Testis (tissue), 3 donors: ENCODE measurements around the gene RASGRF2. TPM values are rescaled to one million over a fixed set of nuclear protein-coding genes. Genes with fewer than 3 reads are reported as not detected.

Source experiments
- DNase-seq: peaks from one replicate; pipeline ENCODE4 v3.0.0-alpha.2; 2019
- H3K27ac ChIP-seq, 2 donors: fragments of 200-600 bp; sonication (generic); one replicate each; pipeline ENCODE4 v1.5.1; 2019
- H3K27me3 ChIP-seq: fragments of 200-600 bp; sonication (generic); one replicate; pipeline ENCODE4 v1.5.1; 2019
- H3K36me3 ChIP-seq: fragments of 200-600 bp; sonication (generic); one replicate; pipeline ENCODE4 v1.5.1; 2017; ENCODE audit warnings: low read depth; ENCODE audit errors: missing control alignments
- H3K4me1 ChIP-seq: fragments of 200-600 bp; sonication (generic); one replicate; pipeline ENCODE4 v1.5.1; 2019
- H3K4me3 ChIP-seq, 2 donors: fragments of 200-600 bp; sonication (generic); one replicate each; pipeline ENCODE4 v1.5.1; 2017 to 2019
- H3K9me3 ChIP-seq: fragments of 200-600 bp; sonication (generic); one replicate; pipeline ENCODE4 v1.5.1; 2017
- POLR2A ChIP-seq: fragments of 450-650 bp; IDR thresholded peaks from one replicate; pipeline ENCODE4 v1.6.1; 2017; ENCODE audit warnings: antibody characterized with exemption, mild to moderate bottlenecking, moderate library complexity
- WGBS, 2 donors: methylation state at CpG; one replicate each; pipeline ENCODE4 v1.1.5; 2018; 5-methylcytosine and 5-hydroxymethylcytosine counted together
- intact Hi-C: fragments of 100-400 bp; cut with DNase I; formaldehyde crosslinking; loops from one replicate; pipeline ENCODE4 v1.15.1; 2023; ENCODE audit warnings: low total_unique reads
- polyA plus RNA-seq: library from polyadenylated mRNA; stranded (reverse); fragments of 350-450 nt; fragmentation: Illumina TruSeq; extraction: RNeasy Lipid Tissue Mini Kit (QIAGEN cat#74804); gene quantifications from one replicate; pipeline ENCODE4 v1.2.3, GENCODE V29; 2014; ENCODE audit warnings: low read depth, low replicate concordance; ENCODE audit not compliant: insufficient read depth
- total RNA-seq, 2 donors: library from RNA; depleted of rRNA; stranded (reverse); fragments of >200 nt; gene quantifications; one replicate each; pipeline ENCODE4 v1.2.3, GENCODE V29; 2016
- TF ChIP-seq, protein P1 (sequence below), 3 experiments: fragments of 450-650 bp in 2 of 3; fragments of 200-600 bp in 1 of 3; sonication (generic) in 1 of 3; IDR thresholded peaks; one replicate each; pipeline ENCODE4 v1.5.1; 2016 to 2019; ENCODE audit warnings: antibody characterized with exemption in 3 of 3, mild to moderate bottlenecking in 2 of 3, moderate library complexity in 1 of 3

Gene RASGRF2
- total and polyA plus RNA-seq, 3 donors from 2014 or later, result 6.2 to 11.3 (median 7.8) TPM

DNA sequence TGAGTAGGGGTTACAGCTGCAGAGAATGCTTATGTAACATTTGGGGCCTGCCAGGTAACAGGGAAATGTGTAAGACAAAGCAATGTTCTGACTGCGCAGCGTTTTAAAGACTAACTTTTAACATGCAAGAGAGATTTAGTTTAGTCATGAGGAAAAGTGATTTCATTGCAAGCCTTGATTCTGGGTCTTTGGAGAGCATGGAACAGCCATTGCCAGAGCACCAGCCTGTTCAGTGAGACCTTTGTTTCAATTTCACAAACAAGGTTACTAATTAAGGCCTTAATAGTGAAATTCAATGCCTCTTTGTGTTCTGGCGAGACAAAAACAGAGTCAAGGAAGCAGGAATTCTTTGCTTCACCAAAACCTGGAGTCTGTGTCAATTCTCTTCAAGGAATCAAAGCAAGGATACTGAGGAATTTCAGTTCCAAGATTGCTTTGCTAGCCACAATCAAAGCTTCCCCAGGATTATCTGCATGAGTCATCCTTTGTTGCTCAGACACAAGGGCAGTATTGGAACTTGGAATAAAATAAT lies 287.3 kb downstream of the RASGRF2 start:
- DNase-seq, result no peak
- Histone ChIP-seq H3K4me3 (no peak overlapping the region), H3K9me3 (no peaks in the 10 kb centered on the region), H3K4me1 (peaks cover 40% of the 10 kb centered on the region), H3K27ac (peak overlapping the region; percentile 19 to 46), H3K36me3 (no peaks in the 10 kb centered on the region), H3K27me3 (no peaks in the 10 kb centered on the region)
- TF ChIP-seq, protein P1, sequence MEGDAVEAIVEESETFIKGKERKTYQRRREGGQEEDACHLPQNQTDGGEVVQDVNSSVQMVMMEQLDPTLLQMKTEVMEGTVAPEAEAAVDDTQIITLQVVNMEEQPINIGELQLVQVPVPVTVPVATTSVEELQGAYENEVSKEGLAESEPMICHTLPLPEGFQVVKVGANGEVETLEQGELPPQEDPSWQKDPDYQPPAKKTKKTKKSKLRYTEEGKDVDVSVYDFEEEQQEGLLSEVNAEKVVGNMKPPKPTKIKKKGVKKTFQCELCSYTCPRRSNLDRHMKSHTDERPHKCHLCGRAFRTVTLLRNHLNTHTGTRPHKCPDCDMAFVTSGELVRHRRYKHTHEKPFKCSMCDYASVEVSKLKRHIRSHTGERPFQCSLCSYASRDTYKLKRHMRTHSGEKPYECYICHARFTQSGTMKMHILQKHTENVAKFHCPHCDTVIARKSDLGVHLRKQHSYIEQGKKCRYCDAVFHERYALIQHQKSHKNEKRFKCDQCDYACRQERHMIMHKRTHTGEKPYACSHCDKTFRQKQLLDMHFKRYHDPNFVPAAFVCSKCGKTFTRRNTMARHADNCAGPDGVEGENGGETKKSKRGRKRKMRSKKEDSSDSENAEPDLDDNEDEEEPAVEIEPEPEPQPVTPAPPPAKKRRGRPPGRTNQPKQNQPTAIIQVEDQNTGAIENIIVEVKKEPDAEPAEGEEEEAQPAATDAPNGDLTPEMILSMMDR (IDR thresholded peaks at IDR 0.05), result no peak
- TF ChIP-seq POLR2A, result no peak
- intact Hi-C loops, result no loop called here
- WGBS, 2 donors, result 31 to 49% methylated on average over 3 of the region's 3 CpGs

DNA sequence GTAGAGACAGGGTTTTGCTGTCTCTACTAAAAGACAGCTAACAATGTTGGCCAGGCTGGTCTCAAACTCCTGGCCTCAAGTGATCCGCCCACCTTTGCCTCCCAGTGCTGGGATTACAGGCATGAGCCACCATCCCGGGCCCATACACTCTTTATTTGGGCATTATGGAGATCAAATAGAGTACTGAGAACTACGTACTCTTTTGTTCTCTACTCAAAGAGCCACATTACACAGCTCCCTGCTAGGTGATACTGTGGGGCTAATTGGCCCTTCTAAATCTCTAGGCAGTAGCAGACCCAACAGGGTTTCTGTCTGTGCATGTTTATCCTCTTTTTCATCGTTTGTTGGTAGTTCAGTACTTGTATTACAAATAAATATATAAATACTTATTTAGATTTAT lies 289.1 kb downstream of the RASGRF2 start:
- Histone ChIP-seq H3K9me3 (no peaks in the 10 kb centered on the region), H3K27ac (no peak overlapping the region), H3K36me3 (no peaks in the 10 kb centered on the region), H3K4me1 (peaks cover 31% of the 10 kb centered on the region), H3K27me3 (no peaks in the 10 kb centered on the region), H3K4me3 (no peak overlapping the region)
- WGBS, 2 donors, result 88 to 89% methylated on average over 4 of the region's 4 CpGs
- TF ChIP-seq, protein P1 (IDR thresholded peaks at IDR 0.05), result no peak
- TF ChIP-seq POLR2A, result no peak
- intact Hi-C loops, result no loop called here
- DNase-seq, result no peak

DNA sequence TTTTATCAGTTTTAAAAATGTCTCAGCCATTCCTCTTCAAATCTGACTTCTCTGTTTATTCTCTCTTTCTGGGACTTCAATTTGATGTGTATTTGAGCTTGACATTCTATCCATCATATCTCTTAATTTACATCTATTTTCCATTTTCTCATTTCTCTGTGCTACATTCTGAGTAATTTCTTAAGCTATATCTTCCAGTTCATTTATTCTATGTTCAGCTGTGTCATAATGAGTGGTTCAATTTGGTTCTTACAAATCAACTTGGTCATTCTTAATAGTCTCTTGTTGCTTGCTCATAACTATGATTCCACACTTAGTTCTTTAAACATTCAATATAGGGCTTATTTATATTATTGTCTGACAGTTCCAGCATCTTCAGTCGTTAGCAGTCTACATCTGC lies 289.8 kb downstream of the RASGRF2 start:
- TF ChIP-seq, protein P1 (IDR thresholded peaks at IDR 0.05), result no peak
- TF ChIP-seq POLR2A, result no peak
- intact Hi-C loops, result no loop called here
- H3K36me3 ChIP-seq, result no peaks in the 10 kb centered on the region

DNA sequence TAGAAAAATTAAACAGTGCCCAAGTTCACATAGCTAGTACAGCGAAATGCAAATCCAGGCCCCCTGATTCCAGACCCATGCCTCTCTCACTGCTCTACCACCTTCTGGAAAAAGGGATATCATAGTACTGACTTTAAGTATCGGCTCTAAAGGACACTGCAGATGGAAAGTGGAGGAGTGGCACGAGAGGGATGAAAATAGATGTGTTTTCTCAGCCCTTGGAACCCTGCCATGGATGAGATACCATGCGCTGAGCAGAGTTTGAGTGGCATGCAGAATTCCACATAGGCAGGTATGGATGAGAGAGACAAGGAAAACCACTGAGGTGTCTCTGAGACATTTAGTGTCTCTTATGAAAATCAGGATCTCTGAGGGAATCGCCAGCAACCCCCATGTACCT lies 291.8 kb downstream of the RASGRF2 start:
- intact Hi-C loops, result no loop called here
- H3K9me3 ChIP-seq, result no peaks in the 10 kb centered on the region
- peaks cover 18% of the 10 kb centered on the region for H3K4me1 ChIP-seq
- H3K27me3 ChIP-seq, result no peaks in the 10 kb centered on the region
- no peak overlapping the region for H3K4me3 ChIP-seq
- TF ChIP-seq, protein P1 (IDR thresholded peaks at IDR 0.05), result no peak
- TF ChIP-seq POLR2A, result no peak
- no peaks in the 10 kb centered on the region for H3K36me3 ChIP-seq
- no peak overlapping the region for H3K27ac ChIP-seq
- DNase-seq, result no peak
- 63 to 69% methylated on average over 5 of the region's 5 CpGs for WGBS, 2 donors

More for the DNA sequence above, 289.8 kb downstream of the RASGRF2 start:
- no peaks in the 10 kb centered on the region for H3K9me3 ChIP-seq
- peaks cover 31% of the 10 kb centered on the region for H3K4me1 ChIP-seq
- DNase-seq, result no peak
- H3K4me3 ChIP-seq, result no peak overlapping the region
- H3K27ac ChIP-seq, result no peak overlapping the region
- 90 to 97% methylated on average over 1 of the region's 1 CpG for WGBS, 2 donors
- H3K27me3 ChIP-seq, result no peaks in the 10 kb centered on the region

DNA sequence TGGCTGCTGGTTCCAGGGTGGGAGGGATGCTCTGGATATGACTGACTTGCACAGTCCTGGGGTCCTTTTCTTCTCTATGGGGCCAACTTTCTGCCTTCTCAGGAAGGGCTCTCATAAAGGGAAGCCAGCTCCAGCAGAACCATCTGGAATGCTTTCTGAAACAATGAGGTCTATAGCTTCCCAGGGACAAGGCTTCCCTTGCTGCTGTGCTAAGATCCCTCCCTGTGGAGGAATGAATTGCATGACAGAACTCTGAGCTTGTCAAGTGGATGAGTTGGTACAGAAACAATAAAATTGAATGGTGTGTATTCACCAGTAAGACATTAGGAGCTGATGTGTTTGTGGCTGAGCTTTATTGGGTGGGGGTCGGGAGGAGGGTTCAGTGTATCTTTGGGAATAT lies 292.7 kb downstream of the RASGRF2 start:
- DNase-seq, result no peak
- H3K4me1 ChIP-seq, result peaks cover 8% of the 10 kb centered on the region
- intact Hi-C loops, result no loop called here
- no peak overlapping the region for H3K27ac ChIP-seq
- H3K9me3 ChIP-seq, result no peaks in the 10 kb centered on the region
- no peaks in the 10 kb centered on the region for H3K27me3 ChIP-seq
- H3K4me3 ChIP-seq, result no peak overlapping the region
- TF ChIP-seq, protein P1 (IDR thresholded peaks at IDR 0.05), result no peak
- no peak for TF ChIP-seq POLR2A
- 91 to 100% methylated on average over 1 of the region's 1 CpG for WGBS, 2 donors
- H3K36me3 ChIP-seq, result no peaks in the 10 kb centered on the region
